H9 (cell line): ENCODE results near the gene CDK14. TPM values are rescaled to one million over a fixed set of nuclear protein-coding genes. Genes with fewer than 3 reads are reported as not detected.

Source experiments
- DNase-seq: peaks from one replicate; pipeline ENCODE4 v3.0.0-alpha.2; 2017
- H2AFZ ChIP-seq: one replicate; pipeline ENCODE4 v1.6.1; 2013; ENCODE audit warnings: mild to moderate bottlenecking, low read length, control low read depth, moderate library complexity
- H2AK5ac ChIP-seq: 2 replicates; pipeline ENCODE4 v1.6.1; 2013; ENCODE audit warnings: low read length, control low read depth, mixed read lengths; ENCODE audit not compliant: insufficient read length
- H2BK120ac ChIP-seq: one replicate; pipeline ENCODE4 v1.6.1; 2013; ENCODE audit warnings: low read depth, mild to moderate bottlenecking, low read length, control low read depth, inconsistent platforms; ENCODE audit not compliant: poor library complexity, severe bottlenecking
- H2BK12ac ChIP-seq: 2 replicates; pipeline ENCODE4 v1.6.1; 2013; ENCODE audit warnings: low read length, control low read depth, mixed read lengths, low read depth; ENCODE audit not compliant: insufficient read length
- H2BK15ac ChIP-seq: 2 replicates; pipeline ENCODE4 v1.6.1; 2013; ENCODE audit warnings: low read depth, low read length, control low read depth
- H2BK20ac ChIP-seq: one replicate; pipeline ENCODE4 v1.6.1; 2013; ENCODE audit warnings: low read depth, mild to moderate bottlenecking, low read length, control low read depth, inconsistent platforms; ENCODE audit not compliant: poor library complexity, severe bottlenecking
- H2BK5ac ChIP-seq: 2 replicates; pipeline ENCODE4 v1.6.1; 2013; ENCODE audit warnings: low read length, control low read depth, mixed read lengths; ENCODE audit not compliant: insufficient read length
- H3K14ac ChIP-seq: 2 replicates; pipeline ENCODE4 v1.6.1; 2013; ENCODE audit warnings: low read length, control low read depth; ENCODE audit not compliant: insufficient read depth
- H3K18ac ChIP-seq: 2 replicates; pipeline ENCODE4 v1.6.1; 2013; ENCODE audit warnings: low read depth, mild to moderate bottlenecking, mixed read lengths, low read length, control low read depth; ENCODE audit not compliant: insufficient read length
- H3K23ac ChIP-seq: 2 replicates; pipeline ENCODE4 v1.6.1; 2013; ENCODE audit warnings: low read length, control low read depth, mixed read lengths, low read depth; ENCODE audit not compliant: insufficient read length
- H3K23me2 ChIP-seq: 2 replicates; pipeline ENCODE4 v1.6.1; 2013; ENCODE audit warnings: low read depth, mild to moderate bottlenecking, mixed read lengths, low read length, control low read depth; ENCODE audit not compliant: insufficient read length, poor library complexity, severe bottlenecking
- H3K27ac ChIP-seq: 2 replicates; pipeline ENCODE4 v1.5.1; 2013; ENCODE audit warnings: low read length, control low read depth, mixed read lengths, low read depth; ENCODE audit not compliant: insufficient read length
- H3K27me3 ChIP-seq: 2 replicates; pipeline ENCODE4 v1.6.1; 2013; ENCODE audit warnings: low read length, control low read depth, inconsistent platforms; ENCODE audit not compliant: insufficient read depth
- H3K4ac ChIP-seq: 2 replicates; pipeline ENCODE4 v1.6.1; 2013; ENCODE audit warnings: low read depth, mild to moderate bottlenecking, control low read depth, inconsistent platforms, low read length, moderate library complexity
- H3K4me1 ChIP-seq: 2 replicates; pipeline ENCODE4 v1.6.1; 2013; ENCODE audit warnings: low read length, control low read depth, inconsistent platforms; ENCODE audit not compliant: insufficient read depth
- H3K4me2 ChIP-seq: 2 replicates; pipeline ENCODE4 v1.6.1; 2013; ENCODE audit warnings: low read length, control low read depth, mixed read lengths; ENCODE audit not compliant: insufficient read length, insufficient read depth
- H3K56ac ChIP-seq: 2 replicates; pipeline ENCODE4 v1.6.1; 2013; ENCODE audit warnings: low read depth, mild to moderate bottlenecking, mixed read lengths, low read length, control low read depth; ENCODE audit not compliant: insufficient read length
- H3K79me1 ChIP-seq: 2 replicates; pipeline ENCODE4 v1.6.1; 2013; ENCODE audit warnings: low read depth, mild to moderate bottlenecking, moderate library complexity, low read length, control low read depth, inconsistent platforms; ENCODE audit not compliant: insufficient read depth, poor library complexity, severe bottlenecking
- H3K79me2 ChIP-seq: 2 replicates; pipeline ENCODE4 v1.6.1; 2013; ENCODE audit warnings: low read length, control low read depth, inconsistent platforms; ENCODE audit not compliant: insufficient read depth
- H3K9ac ChIP-seq: 2 replicates; pipeline ENCODE4 v1.6.1; 2013; ENCODE audit warnings: low read length, control low read depth, mixed read lengths; ENCODE audit not compliant: insufficient read length; ENCODE audit errors: extremely low read depth
- H3K9me3 ChIP-seq: one replicate; pipeline ENCODE4 v1.6.1; 2013; ENCODE audit warnings: low read depth, low read length, inconsistent platforms; ENCODE audit not compliant: control insufficient read depth
- H3T11ph ChIP-seq: one replicate; pipeline ENCODE4 v1.6.1; 2013; ENCODE audit warnings: mild to moderate bottlenecking, low read length, control low read depth, inconsistent platforms
- H4K20me1 ChIP-seq: one replicate; pipeline ENCODE4 v1.6.1; 2013; ENCODE audit not compliant: control insufficient read depth, insufficient read length, insufficient read depth
- H4K5ac ChIP-seq: 2 replicates; pipeline ENCODE4 v1.6.1; 2013; ENCODE audit warnings: low read depth, mild to moderate bottlenecking, mixed read lengths, low read length, control low read depth; ENCODE audit not compliant: insufficient read length
- H4K8ac ChIP-seq: replicated peaks from 2 replicates; pipeline ENCODE4 v1.6.1; 2013; ENCODE audit warnings: low read length, control low read depth, mixed read lengths, low read depth; ENCODE audit not compliant: insufficient read length
- H4K91ac ChIP-seq: 2 replicates; pipeline ENCODE4 v1.6.1; 2013; ENCODE audit warnings: low read depth, mild to moderate bottlenecking, moderate library complexity, mixed read lengths, low read length, control low read depth; ENCODE audit not compliant: insufficient read length
- H3K27ac Mint-ChIP-seq, 3 experiments: 2 replicates in 2 of 3; 3 replicates in 1 of 3; pipeline ENCODE4 v1.8.0; 2020 to 2021; ENCODE audit warnings: mixed read lengths in 3 of 3, mild to moderate bottlenecking in 1 of 3, moderate library complexity in 1 of 3
- H3K27me3 Mint-ChIP-seq: 2 replicates; pipeline ENCODE4 v1.8.0; 2021; ENCODE audit warnings: low read depth, mild to moderate bottlenecking, moderate library complexity, mixed read lengths
- H3K36me3 Mint-ChIP-seq, 3 experiments: 2 replicates in 2 of 3; 3 replicates in 1 of 3; pipeline ENCODE4 v1.8.0; 2020 to 2021; ENCODE audit warnings: low read depth in 3 of 3, mixed read lengths in 3 of 3; ENCODE audit not compliant: insufficient read depth in 1 of 3
- H3K4me1 Mint-ChIP-seq, 2 experiments: 2 replicates each; pipeline ENCODE4 v1.8.0; 2020; ENCODE audit warnings: mixed read lengths in 2 of 2
- H3K4me3 Mint-ChIP-seq, 2 experiments: 2 replicates in 1 of 2; 3 replicates in 1 of 2; pipeline ENCODE4 v1.8.0; 2020 to 2021; ENCODE audit warnings: mild to moderate bottlenecking in 2 of 2, mixed read lengths in 2 of 2, moderate library complexity in 1 of 2
- H3K9me3 Mint-ChIP-seq, 2 experiments: 2 replicates in 1 of 2; 3 replicates in 1 of 2; pipeline ENCODE4 v1.8.0; 2020; ENCODE audit warnings: mild to moderate bottlenecking in 2 of 2, mixed read lengths in 2 of 2, moderate library complexity in 1 of 2
- CTCF ChIP-seq: fragments of 200-600 bp; sonication (generic); conservative IDR thresholded peaks from 3 replicates; pipeline ENCODE4 v1.8.0; 2021; ENCODE audit warnings: antibody characterized with exemption, mild to moderate bottlenecking
- total RNA-seq: library from RNA; stranded (reverse); gene quantifications from 2 replicates; pipeline ENCODE4 v1.2.1, GENCODE V29; 2021

Gene CDK14
- total RNA-seq, 1 experiment from 2014 or later, result 23.9 TPM

- Histone ChIP-seq H3T11ph (no peak overlapping the region), H3K9me3 (no peaks in the 10 kb centered on the region), H2AFZ (no peak overlapping the region), H3K14ac (no peak overlapping the region), H3K4ac (no peak overlapping the region), H3K4me2 (no peak overlapping the region), H3K27ac (no peak overlapping the region), H2AK5ac (no peak overlapping the region), H3K4me1 (peaks cover 2% of the 10 kb centered on the region; the same call in 1 of the 2 replicates), H2BK20ac (no peak overlapping the region), H3K18ac (no peak overlapping the region), H2BK12ac (no peak overlapping the region), H3K56ac (no peak overlapping the region), H2BK120ac (no peak overlapping the region), H4K5ac (no peak overlapping the region), H4K91ac (no peak overlapping the region), H4K20me1 (no peaks in the 10 kb centered on the region), H3K9ac (no peak overlapping the region), H3K23ac (no peak overlapping the region), H3K27me3 (no peaks in the 10 kb centered on the region), H3K79me2 (0 out of 2 replicates have a peak, but pooled peaks cover 2% of the 10 kb centered on the region), H3K79me1 (peaks cover 3% of the 10 kb centered on the region), H2BK5ac (no peak overlapping the region), H3K23me2 (no peaks in the 10 kb centered on the region), H4K8ac (no peak overlapping the region), H2BK15ac (no peak overlapping the region)
- Mint-ChIP-seq H3K27me3 (no peaks in the 10 kb centered on the region), H3K36me3 (peaks cover 22 to 26% (median 23%) of the 10 kb centered on the region in 3 experiments), H3K27ac (no peak overlapping the region), H3K4me3 (no peak overlapping the region), H3K9me3 (peaks cover 17 to 22% of the 10 kb centered on the region in 2 experiments), H3K4me1 (peaks cover 18 to 25% of the 10 kb centered on the region in 2 experiments)
- no peak for DNase-seq
- TF ChIP-seq CTCF, result no peak
Measured at GRCh38 chr7:90727412-90727811, 131.3 kb downstream of the CDK14 start.
